Measurements from ENCODE around the gene PLXNC1.
A peak's percentile ranks its signal among the peaks of the same experiment; 100 is the strongest.

The PLXNC1 gene

DNA sequence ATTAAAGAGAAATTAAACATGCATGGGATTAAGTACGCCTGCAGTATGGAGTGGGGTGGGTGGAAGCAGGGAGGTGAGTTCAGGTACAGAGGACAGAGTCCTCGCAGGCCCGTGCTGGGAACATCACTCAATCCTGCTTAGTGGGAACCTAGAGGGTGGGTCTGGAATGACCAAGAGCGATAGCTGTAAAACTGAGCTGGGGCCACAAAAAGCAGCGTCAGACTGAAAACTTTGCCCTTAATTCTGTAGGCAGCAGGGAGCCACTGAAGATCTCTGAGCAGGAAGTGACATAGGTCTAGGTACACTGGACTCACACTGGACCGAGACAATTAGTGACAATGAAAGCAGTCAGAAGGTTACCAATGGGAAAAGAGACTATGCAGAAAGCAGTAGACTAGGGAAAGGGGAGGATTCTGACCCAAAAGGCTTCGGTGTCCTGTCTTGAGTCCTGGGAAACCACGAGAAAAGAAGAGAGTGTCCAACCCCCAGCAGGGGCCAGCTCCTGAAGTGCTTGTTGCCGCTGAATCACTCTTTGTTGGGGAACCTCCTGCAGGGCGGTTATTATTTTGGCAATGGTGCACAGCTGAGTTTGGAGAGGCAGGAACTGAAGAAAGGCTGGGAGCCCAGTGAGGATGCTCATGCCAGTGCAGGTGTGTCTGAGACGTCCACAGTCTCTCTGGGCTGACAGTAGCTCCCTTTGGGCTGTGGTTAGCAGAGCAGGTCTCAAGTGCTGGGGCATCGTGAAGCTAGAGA lies 97.4 kb downstream of the PLXNC1 start:
- no peak for DNase-seq

DNA sequence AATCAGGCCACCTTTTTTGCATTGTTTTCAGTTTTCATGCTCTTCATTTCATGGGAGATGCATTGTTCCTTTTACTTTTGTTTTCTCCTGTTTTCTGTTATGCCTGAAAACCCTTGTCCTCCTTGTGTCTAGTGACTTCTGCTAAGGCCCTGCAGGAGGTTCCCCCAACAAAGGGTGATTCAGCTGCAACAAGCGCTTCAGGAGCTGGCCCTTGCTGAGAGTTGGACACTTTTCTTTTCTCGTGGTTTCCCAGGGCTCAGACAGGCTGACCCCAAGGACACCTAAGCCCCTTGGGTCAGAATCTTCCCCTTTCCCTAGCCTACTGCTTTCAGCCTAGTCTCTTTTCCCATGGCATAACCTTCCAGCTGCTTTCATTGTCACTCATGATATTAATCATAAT lies 98.9 kb downstream of the PLXNC1 start:
- no peak for DNase-seq

DNA sequence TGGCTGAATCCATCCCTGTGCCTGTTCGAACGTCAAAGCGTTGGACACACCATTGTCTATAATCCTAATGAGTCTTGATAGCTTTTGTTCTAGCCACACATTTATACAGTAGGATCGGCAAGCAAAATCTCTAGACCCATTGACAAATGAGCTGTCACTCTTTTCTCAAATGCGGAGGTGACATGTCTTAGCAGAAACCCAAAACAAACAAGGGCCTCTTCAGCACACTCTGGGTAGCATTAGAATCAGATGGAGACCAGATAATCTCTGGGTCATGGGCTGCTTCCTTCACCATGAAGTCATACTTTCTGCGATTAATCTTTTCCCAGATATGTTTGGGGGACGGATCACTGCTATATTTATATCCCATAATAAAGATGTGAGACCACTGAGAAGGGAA lies 100.2 kb downstream of the PLXNC1 start:
- no peak for DNase-seq

DNA sequence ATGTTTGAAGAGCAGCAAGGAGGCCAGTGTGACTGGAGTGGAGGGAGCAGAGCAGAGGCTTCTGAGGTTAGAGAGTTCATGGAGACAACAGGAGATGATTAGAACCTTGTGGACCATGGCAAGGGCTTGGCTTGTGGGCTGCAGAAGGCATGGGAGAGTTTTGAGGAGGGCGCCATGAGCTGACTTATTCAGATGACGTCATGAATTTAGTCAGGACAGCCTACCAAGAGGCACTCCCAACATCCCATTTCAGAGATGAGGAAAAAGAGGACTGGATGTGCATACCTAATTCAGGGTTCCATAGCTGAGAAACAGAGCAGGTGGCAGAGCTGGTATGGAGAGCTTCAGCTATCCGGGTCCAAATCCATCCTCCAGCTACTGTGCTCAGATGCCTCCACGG lies 101.8 kb downstream of the PLXNC1 start:
- no peak for DNase-seq

DNA sequence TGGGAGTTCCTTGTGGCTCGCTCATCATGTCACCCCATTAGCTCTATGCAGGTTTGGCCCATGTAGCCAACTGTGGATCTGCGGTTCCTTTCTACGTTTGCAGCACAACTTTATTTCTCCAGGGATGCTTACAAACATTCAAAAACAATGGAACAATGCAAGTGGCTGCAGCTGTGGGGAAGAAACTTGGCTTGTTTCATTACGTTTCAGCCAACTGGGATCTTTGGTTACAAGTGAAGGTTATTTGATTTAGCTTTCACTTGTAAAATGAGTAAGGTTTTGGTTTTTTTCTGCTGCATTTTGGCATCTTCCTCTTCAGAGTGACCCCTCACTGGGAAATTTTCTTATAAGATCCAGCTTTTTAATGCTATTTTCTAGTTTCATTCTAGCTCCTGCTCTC lies 105.9 kb downstream of the PLXNC1 start:
- no peak for DNase-seq

DNA sequence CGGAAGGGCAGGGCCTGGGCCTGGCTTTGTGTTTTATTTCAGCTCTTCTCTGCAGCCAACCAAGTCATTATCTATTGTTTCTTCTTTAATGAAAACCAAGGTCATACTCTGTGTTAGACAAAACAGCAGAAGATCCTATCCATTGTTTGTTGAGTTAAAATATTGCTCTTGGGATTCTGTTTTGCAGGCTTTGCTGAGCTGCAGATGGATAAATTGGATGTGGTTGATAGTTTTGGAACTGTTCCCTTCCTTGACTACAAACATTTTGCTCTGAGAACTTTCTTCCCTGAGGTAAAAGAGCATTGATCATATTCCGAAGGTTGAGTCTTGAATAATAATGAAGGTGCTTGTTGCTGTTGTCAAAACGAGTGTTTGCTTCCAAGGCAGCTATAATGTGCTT lies 106.6 kb downstream of the PLXNC1 start:
- no peak for DNase-seq

DNA sequence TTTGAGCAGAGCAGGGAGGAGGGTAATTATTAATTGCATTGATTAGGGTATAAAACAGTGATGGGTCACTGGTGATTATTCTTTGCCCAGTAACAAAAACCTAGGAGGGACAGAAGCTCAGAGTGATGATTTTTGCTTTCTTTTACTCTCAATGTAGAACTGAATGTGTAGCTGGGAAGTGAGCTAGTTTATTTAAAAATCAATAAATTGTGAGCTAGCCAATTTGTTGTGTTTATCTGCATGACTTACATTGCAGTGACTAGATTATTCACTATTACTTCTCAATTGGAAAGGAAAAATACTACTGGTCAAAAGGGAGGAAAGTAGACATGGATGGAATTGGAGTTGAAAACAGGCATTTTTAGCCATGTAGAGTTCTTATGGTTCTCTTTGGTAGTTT lies 107.1 kb downstream of the PLXNC1 start:
- no peak for DNase-seq

DNA sequence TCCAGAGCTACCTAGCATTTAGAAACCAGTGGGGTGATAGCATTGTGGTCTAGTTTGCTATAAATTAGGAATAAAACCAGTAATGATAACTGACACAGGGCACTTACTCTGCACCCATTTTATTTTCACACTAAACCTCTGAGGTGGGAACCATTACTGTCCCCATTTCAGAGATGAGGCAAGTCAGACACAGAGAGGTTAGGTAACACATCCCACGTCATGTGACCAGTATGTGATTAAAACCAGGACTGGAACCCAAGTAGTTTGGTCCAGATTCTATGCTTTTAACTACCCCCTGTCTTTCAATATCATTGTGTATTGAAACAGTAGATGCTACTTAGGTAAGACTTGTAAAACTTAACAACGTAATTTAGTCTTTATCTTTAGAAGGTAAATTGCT lies 110.2 kb downstream of the PLXNC1 start:
- no peak for DNase-seq

DNA sequence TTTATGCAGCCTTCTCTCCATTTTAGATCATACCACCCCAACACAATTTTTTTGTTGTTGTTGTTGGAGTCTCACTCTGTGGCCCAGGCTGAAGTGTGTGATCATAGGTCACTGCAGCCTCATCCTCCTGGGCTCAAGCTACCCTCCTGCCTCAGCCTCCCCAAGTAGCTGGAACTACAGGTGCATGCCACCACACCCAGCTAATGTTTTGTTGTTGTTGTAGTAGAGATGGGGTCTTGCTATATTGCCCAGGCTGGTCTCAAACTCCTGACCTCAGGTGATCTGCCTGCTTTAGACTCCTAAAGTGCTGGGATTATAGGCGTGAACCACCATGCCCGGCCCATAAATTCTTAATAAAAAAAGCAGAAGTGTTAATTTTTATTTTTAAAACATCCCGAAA lies 111.6 kb downstream of the PLXNC1 start:
- no peak for DNase-seq

DNA sequence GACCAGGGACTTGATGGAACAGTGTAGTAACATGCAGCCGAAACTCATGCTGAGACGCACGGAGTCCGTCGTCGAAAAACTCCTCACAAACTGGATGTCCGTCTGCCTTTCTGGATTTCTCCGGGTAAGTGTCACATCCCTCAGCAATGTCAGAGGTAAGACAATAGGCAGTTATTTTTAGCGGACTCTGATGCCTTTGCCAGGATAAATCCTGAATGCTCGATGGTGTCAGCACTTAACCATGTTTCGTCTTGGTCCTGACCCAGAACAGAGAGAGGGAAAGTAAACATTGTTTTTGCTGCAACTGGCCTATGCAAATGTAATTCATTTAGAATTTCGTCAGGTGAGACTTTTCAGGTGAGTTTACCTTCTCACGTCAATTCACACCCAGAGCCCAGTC lies 112.3 kb downstream of the PLXNC1 start:
- no peak for DNase-seq

DNA sequence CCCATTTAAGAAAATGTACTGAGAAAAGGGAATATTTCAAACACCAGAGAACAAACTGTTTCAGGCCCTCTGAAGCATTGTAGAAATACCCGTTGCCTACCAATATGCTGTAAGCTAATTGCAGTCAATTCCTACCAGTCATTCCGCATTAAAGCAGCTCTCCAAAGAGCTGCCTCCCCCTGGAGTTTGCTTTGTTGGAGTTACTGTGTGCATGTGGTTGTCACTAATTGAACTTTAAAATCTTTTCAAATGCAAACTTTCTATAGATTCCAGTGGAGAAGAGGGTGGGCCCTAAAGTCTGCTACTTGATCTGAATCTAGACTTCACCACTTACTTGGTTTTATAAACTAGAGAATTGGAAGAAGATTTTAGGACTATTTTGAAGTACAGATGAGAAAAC lies 112.7 kb downstream of the PLXNC1 start:
- DNase-seq = no peak

DNA sequence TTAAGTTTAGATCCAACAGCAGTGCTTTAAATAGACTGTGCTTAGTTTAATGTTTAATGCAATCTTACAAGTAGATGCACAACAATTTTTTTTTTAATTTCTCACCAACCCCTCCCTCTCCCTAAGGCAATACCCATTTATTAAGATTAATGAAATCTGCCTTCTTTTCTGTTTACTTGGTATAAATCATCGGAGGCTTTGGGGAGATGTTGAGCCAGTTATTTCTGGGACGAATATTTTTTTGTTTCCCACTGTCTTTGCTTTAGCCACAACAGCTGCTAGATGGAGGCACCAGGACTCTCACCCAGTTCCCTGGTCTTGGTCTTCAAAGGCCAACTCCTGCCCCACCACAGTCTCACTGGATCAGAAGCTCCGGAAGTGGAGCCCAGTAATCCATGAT lies 113.4 kb downstream of the PLXNC1 start:
- no peak for DNase-seq

DNA sequence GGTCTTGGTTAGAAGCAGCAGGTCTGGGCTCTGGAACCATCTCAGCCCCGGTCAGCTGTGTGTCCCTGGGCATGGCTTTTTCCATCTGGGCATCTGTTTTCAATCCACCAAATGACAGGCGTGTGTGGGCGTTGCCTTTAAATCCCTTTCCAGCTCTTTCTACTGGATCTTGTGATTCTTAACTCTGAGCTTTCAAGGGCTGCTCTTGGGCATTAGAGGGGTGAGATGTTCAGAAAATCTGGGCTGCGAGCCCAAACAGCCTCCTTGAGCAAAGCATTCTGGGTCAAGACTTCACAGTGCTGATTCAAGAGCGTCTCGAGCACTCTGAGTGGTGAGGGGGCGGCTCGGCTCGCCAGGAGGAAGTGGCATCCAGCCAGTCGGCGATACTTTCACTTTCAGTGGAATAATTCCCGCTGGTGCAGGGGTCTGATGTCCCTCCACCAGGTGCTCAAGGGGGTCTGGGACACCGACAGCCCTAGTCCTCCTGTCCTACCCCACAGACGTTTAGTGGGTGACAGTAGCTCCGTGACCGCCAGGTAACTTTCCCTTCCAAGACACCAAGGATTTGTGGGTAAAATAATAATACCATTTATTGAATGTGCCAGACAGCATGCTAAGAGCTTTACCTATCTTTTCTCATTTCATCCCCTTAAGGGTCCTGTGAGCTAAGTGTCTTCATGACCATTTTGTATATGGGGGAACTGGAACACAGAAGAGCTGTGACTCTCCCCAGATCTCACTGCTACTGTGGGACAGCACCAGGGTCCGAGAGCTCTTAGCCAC lies 114.0 kb downstream of the PLXNC1 start:
- DNase-seq = peak; percentile 68

DNA sequence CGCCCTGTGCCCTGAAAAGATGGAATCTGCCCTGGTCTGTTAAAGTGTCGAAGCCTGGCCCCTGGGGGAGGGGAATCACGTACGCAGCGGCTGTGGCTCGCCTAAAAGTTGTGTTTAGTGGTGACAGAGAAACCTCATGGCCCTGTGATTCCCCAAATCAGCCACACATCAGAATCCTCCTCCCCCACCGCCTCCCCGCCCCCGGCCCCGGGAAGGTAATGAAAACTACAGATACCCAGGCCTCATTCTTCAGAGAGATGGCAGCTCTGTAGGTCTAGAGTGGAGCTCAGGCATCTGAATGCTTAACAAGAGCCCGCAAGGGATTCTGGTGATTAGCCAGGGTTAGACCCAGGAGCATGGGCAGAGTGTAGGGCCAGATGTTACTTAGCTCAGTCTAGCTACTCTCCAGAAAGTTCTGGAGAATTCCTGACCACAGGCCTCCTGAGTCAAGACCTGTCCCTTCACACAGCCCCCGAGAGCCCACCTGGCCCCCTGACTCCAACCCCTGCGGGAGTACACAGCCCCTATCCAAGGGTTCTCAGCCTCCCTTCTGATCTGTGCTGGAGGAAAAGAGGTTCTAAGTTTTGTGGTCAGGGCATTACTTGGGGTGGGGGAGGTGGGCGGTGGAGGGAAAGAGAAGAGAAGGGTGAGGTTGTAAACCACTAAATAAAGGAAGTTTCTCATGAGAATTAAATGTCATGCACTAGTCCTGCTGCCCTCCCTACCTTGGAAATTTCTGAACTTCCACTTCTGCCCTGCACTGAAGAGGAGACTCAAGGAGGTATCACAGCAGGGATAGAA lies 114.8 kb downstream of the PLXNC1 start:
- DNase-seq = peak; percentile 59

DNA sequence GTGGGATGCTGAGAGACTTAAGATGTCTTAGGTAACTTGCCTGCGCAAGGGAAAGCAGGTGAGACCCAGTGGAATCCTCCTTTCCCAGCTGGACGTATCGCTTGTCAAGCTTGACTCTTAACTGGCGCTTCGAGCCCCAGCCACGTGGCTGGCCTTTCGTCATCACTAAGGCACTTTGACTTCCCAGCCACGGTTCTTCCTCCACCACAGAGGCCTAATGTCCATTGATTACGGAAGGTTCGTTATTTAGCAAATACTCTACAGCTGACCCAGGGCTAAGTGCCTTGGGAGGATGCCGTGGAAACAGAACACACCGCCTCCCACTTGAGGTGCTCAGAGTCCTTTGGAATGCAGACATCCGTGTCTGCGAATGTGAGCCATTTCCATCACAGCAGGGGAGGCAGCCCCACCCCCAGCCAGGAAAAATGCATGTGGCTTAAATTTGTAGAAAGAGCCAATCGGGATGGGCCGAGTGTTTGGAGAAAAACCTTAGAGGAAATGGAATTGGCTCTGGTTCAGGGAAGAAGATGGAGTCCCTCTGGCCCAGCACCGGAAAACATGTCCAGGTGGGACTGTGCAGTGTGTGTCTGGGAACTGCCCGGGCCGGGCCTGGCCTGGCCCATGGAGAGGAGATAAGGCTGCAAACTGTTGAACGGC lies 115.7 kb downstream of the PLXNC1 start:
- no peak for DNase-seq

DNA sequence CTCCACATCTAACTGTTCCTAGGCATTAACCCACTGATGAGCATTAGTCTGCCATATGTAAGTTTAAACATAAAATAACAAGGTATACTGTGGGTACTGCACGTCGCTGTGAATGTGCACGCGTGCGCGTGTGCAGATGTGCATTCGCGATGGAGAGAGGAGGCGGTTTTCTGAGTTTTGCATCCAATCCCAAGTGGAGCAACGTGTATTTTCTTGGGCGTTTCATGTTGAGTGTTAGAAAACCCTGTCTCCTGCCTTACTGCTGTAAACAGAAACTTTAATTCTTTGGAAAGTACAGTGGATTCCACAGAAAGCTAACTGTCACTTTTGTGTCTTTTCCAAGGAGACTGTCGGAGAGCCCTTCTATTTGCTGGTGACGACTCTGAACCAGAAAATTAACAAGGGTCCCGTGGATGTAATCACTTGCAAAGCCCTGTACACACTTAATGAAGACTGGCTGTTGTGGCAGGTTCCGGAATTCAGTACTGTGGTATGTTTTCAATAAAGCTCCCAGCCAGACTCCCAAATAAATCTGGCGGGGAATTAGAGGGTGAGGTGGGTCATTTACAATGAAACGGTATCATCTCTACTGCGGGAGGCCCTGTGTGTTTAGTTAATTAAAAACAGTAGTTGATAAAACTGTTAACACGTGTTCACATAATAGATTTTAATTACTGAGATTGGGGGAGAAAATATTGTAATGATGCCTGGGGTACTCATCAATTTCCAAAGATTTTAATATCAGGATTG lies 116.5 kb downstream of the PLXNC1 start:
- DNase-seq = no peak

DNA sequence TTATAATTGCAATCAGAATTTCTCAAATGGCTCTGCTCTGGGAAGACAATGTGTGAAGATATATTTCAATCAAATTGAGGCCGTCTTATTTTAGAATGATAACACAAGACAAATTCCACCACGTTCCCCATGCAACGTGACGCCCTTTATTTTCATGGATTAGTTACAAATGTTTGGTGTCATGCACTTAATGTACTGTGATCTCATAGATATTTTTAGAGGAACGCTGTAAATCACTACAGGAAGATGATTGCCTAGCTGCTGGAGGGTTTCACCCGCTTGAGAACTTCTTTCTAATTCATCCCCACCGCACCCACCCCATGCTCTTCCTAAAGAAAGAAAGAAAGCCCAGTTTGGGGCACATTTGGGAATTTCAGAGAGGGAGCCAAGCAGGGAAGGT lies 117.2 kb downstream of the PLXNC1 start:
- DNase-seq = no peak

DNA sequence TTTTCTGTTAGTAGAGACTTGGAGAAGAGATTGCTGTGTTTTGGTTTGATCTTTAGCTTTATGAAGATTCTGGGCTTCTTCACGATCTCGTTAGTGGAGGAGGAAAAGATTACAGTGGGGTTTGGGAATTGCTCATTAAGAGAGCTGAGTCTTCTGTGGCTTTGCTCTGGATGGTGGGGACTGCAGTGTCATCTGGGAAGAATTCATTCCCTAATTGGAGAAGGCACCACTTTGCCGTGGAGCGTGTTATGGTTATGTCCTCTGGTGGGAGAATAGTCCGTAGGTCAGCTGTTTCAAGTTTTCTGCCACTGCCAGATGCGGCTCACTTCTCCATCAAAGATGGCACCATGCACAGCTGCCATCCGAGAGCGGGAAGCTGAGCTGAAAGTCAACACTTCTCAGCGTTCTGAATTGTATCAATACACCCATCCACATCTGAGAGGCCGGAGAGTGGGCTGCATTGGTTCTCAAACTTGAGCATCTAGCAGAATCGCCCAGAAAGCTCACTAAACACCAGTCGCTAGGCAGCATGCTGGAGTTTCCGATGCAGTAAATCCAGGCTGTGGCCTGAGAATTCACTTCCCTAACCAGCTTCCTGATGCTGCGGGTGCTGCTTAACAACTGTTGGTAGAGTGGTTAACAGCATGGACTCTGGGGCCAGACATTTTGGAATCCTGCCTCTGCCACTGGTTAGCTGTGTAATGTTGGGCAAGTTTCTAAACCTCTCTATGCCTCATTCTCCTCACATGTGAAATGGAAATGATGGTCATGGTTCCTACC lies 117.8 kb downstream of the PLXNC1 start:
- no peak for DNase-seq

DNA sequence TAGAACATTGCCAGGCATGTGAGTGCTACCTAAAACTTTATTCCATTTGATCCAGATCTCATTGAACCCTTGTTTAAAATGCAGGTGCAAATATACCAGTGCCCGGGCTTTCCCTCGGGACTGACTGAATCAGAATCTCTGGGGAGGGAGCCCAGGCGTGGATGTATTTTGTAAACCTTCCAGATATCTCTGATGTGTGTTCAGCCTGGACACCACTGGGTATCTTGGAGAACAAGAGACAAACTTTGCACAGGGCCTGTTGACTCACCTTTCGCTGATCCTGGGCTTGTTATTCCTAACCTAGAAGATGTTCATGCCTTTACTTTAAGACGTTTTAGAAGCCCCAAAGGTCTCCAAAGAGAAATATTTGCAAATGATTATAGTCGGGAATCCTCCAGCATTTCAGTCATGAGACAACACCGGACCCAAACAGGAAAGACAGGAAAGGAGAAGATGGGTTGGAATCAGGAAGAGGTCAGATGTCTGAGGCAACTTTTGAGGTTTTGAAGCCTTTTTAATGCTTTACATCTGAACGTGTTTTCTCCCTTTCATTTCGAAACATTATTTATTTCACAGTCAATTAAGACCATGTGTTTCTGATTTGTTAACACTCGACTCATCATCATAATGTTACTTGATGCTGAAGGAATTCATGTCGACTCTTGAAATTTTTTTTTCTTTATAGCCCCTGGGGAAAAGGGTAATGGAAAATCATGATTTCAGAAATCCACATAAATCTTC lies 118.6 kb downstream of the PLXNC1 start:
- no peak for DNase-seq

DNA sequence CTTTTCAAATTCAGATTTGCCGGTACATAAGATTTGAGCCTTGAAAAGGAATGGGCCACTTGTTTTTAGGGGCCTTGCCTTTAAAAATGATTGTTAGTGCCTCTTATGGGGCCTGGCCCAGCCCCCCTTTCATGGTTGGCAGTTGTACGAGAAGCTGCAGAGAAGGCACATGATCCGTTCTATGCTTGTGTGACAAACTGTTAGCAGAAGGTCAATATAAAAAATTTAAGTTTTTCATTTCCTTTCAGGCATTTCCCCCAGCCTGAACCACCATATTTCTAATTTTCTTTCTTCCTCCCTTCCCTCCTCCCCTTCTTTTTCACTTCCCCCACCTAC lies 119.1 kb downstream of the PLXNC1 start:
- DNase-seq = no peak

DNA sequence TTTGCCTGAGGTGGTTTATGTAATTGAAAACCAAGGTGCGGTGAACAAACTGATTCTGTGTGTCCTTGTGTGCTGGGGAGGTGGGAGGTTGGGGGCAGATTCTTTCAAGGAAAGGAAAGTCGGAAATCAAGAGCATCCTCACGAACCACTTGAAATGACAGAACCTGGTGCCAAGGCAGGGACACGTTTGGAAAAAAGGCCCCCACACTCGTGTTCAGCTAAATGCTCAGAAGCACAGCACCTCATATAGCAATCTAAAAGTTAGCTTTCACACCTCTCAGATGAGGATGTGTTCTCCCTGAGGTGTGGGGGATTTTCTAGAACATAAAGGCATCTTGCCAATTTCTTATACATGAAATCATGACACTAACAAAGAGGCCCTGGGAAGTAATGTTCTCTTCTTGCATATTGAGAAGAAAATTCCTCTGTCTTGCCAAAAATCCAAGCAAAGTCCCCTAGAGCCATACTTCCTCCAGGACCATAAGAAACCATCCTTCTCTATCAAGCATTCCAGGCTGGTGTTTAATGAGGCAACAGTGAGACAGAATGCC lies 119.6 kb downstream of the PLXNC1 start:
- no peak for DNase-seq

Measured in activated CD4-positive, CD25-positive, alpha-beta regulatory T cell treated with anti-CD3 and anti-CD28 coated beads, Interleukin-2, amount 50 U/mL, for 72 hours (primary cell).